ENCODE data around the gene MICB. TPM values are rescaled to one million over a fixed set of nuclear protein-coding genes. Genes with fewer than 3 reads are reported as not detected.

Gene MICB
- total and polyA plus RNA-seq, 9 of the 15 experiments (the other 6 are each of a cell fraction or from before 2014, with no cell fraction given) = 13.3 to 34.5 (median 19.8) TPM

DNA sequence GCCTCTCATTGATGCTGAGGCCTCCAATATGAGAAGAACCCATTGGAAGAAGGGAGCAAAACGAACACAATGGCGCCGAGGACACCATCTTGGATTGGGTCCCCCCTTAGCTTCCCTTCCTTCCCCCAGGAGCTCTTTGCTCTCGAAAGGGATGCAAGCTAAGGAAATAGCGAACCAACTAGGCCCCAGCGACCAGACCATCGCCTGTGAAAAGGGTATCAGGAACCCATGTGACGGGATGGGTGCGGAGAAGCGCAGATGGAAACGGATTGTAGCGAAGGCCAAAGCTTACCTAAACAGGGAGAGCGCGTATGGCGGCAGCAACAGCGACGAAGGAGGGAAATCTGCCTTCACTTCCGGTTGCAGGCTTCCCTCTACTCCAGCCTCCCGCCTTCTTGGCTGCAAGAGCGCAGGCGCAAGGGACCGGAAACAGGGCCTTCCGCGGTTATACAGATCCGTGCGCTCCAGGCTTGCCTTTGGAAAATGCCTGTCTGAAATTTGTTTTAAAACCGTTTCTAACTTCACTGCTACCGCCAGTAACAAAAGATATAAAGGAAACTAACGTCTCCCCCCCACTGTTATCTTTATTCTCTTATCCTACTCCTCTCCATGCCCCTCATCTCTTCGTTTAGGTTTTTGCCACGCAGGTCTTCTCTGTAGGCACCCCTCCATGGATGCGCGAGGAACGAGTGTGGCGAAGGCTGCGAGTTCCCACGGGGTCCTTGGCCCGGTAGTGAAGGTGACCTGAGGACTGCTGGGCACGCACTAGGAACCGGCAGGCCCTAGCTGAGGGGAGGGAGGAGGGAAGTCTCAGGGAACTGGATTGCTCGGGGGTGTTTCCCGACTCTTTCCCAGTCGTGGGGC, 43.9 kb downstream of the MICB start, which contains the start of gene DDX39B:
Gene DDX39B, minus strand, starts transcription at position 346 of the 864 bp plus-strand sequence. CDS start 1,471 bp downstream, outside the sequence.
- ChIA-PET POLR2A (interaction anchor here (0.6 to 4.8 kb wide), 58 partner anchors 9 to 750 kb away, joined by 3 to 107 read pairs (median 4); partner anchors contain the start of genes BAG6, C6orf47, HSPA1A and HSPA1L), CTCF (ENCODE audit: low intra/inter-chr PET ratio) (interaction anchor here (0.8 kb wide), 1 partner anchor 50 kb away, joined by 3 read pairs; no protein-coding TSS in a partner anchor)
- DNase-seq (ENCODE audit: extremely low read depth in 1 of 4, low spot score in 3 of 4) (peak; percentile 92 to 99 (median 95)), FAIRE-seq (peak; percentile 93), ATAC-seq (peak; percentile 86)
- no TSS peak for BruUV-seq (replicated peaks)
- peak within 1 kb of the TSS; percentile 92 to 97 for H3K9ac ChIP-seq (ENCODE audit: insufficient read depth in 1 of 2, low read depth in 2 of 2, low read length in 2 of 2)
- peaks cover 30% of the 10 kb centered on the region for H4K20me1 ChIP-seq (replicated peaks; ENCODE audit: control insufficient read depth, insufficient read depth, low read length)
- H3K27ac ChIP-seq (ENCODE audit: extremely low read depth, low read depth, low read length) = peak within 1 kb of the TSS; percentile 98
- peak within 1 kb of the TSS; percentile 76 for H3K4me3 ChIP-seq
- under 1% methylated on average over 43 of the region's 43 CpGs for WGBS (ENCODE audit: insufficient coverage, low coverage, missing lambda C conversion rate)
- peaks cover 66% of the 10 kb centered on the region for H3K79me2 ChIP-seq (ENCODE audit: control insufficient read depth, insufficient read depth, low read length)
- peaks cover 10 to 24% of the 10 kb centered on the region in 2 experiments; a peak in 4 of 5 replicates for H3K4me1 ChIP-seq (replicated peaks in 1 of 2; ENCODE audit: control insufficient read depth in 2 of 2, insufficient read depth in 2 of 2, low read length in 2 of 2)
- in situ Hi-C loops (cut with MboI) = loop anchor here (25.0 kb wide), 1 partner anchor 1420 kb away; the partner anchor contains the start of genes BRD2 and HLA-DMA
- H3K27me3 ChIP-seq (ENCODE audit: control insufficient read depth in 2 of 2, insufficient read depth in 2 of 2, low read length in 2 of 2) = no peaks in the 10 kb centered on the region
- peaks cover 15% of the 10 kb centered on the region for H3K9me1 ChIP-seq (ENCODE audit: control insufficient read depth, insufficient read depth, low read length)
- peak within 1 kb of the TSS; percentile 99 for H2AFZ ChIP-seq (ENCODE audit: low read depth, low read length)
- no peaks in the 10 kb centered on the region for H3K9me3 ChIP-seq (replicated peaks; ENCODE audit: control insufficient read depth, insufficient read depth, low read depth, low read length)
- peak within 1 kb of the TSS; percentile 98 for H3K4me2 ChIP-seq (ENCODE audit: insufficient read depth, low read length)
- intact Hi-C loops (cut with micrococcal nuclease) = loop anchor here (1.0 to 10.0 kb wide), 4 partner anchors 50 to 233 kb away; partner anchors contain the start of genes BAG6 and VWA7
- H3K36me3 ChIP-seq (ENCODE audit: control insufficient read depth, insufficient read depth, low read length) = peaks cover 45% of the 10 kb centered on the region
- TF ChIP-seq, protein P1, sequence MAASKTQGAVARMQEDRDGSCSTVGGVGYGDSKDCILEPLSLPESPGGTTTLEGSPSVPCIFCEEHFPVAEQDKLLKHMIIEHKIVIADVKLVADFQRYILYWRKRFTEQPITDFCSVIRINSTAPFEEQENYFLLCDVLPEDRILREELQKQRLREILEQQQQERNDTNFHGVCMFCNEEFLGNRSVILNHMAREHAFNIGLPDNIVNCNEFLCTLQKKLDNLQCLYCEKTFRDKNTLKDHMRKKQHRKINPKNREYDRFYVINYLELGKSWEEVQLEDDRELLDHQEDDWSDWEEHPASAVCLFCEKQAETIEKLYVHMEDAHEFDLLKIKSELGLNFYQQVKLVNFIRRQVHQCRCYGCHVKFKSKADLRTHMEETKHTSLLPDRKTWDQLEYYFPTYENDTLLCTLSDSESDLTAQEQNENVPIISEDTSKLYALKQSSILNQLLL (CRISPR knock-in tag; IDR thresholded peaks at IDR 0.05; ENCODE audit: borderline replicate concordance) = no peak
- TF ChIP-seq BCOR (IDR thresholded peaks at IDR 0.05) (peak; percentile 46), HLTF (IDR thresholded peaks at IDR 0.05) (peak; percentile 87), ILF3 (IDR thresholded peaks at IDR 0.05; ENCODE audit: borderline replicate concordance) (no peak), RB1 (IDR thresholded peaks at IDR 0.05; ENCODE audit: low read depth) (peak; percentile 95; the same call in 1 of the 2 replicates), TEAD4 (IDR thresholded peaks at IDR 0.05; ENCODE audit: low read length) (peak; percentile 13), TEAD4 (CRISPR knock-in tag; IDR thresholded peaks at IDR 0.05; ENCODE audit: borderline replicate concordance) (no peak), CBFA2T3 (IDR thresholded peaks at IDR 0.05) (no peak), ZNF253 (CRISPR knock-in tag; conservative IDR thresholded peaks at IDR 0.05) (no peak), NEUROD1 (IDR thresholded peaks at IDR 0.05; ENCODE audit: borderline replicate concordance, low read depth, low read length, partially characterized antibody) (peak; percentile 86), RBM14 (IDR thresholded peaks at IDR 0.05; ENCODE audit: borderline replicate concordance, insufficient read depth, low read depth, low read length) (no peak), MCM7 (IDR thresholded peaks at IDR 0.05) (no peak)
- TF ChIP-seq, protein P2, sequence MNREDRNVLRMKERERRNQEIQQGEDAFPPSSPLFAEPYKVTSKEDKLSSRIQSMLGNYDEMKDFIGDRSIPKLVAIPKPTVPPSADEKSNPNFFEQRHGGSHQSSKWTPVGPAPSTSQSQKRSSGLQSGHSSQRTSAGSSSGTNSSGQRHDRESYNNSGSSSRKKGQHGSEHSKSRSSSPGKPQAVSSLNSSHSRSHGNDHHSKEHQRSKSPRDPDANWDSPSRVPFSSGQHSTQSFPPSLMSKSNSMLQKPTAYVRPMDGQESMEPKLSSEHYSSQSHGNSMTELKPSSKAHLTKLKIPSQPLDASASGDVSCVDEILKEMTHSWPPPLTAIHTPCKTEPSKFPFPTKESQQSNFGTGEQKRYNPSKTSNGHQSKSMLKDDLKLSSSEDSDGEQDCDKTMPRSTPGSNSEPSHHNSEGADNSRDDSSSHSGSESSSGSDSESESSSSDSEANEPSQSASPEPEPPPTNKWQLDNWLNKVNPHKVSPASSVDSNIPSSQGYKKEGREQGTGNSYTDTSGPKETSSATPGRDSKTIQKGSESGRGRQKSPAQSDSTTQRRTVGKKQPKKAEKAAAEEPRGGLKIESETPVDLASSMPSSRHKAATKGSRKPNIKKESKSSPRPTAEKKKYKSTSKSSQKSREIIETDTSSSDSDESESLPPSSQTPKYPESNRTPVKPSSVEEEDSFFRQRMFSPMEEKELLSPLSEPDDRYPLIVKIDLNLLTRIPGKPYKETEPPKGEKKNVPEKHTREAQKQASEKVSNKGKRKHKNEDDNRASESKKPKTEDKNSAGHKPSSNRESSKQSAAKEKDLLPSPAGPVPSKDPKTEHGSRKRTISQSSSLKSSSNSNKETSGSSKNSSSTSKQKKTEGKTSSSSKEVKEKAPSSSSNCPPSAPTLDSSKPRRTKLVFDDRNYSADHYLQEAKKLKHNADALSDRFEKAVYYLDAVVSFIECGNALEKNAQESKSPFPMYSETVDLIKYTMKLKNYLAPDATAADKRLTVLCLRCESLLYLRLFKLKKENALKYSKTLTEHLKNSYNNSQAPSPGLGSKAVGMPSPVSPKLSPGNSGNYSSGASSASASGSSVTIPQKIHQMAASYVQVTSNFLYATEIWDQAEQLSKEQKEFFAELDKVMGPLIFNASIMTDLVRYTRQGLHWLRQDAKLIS (CRISPR knock-in tag; IDR thresholded peaks at IDR 0.05) = peak; percentile 97; the same call in 1 of the 2 replicates
- TF ChIP-seq, protein P3, sequence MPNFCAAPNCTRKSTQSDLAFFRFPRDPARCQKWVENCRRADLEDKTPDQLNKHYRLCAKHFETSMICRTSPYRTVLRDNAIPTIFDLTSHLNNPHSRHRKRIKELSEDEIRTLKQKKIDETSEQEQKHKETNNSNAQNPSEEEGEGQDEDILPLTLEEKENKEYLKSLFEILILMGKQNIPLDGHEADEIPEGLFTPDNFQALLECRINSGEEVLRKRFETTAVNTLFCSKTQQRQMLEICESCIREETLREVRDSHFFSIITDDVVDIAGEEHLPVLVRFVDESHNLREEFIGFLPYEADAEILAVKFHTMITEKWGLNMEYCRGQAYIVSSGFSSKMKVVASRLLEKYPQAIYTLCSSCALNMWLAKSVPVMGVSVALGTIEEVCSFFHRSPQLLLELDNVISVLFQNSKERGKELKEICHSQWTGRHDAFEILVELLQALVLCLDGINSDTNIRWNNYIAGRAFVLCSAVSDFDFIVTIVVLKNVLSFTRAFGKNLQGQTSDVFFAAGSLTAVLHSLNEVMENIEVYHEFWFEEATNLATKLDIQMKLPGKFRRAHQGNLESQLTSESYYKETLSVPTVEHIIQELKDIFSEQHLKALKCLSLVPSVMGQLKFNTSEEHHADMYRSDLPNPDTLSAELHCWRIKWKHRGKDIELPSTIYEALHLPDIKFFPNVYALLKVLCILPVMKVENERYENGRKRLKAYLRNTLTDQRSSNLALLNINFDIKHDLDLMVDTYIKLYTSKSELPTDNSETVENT (CRISPR knock-in tag; IDR thresholded peaks at IDR 0.05) = 0 out of 2 replicates have a peak, but pooled peaks have one; percentile 37

Measured in K562 (cell line).